Right lobe of liver (tissue), 4 donors: Measurements from ENCODE around the gene RAB30.

Experiments
- POLR2A ChIP-seq: fragments of 450-650 bp; IDR thresholded peaks from one replicate; pipeline ENCODE4 v1.6.1; 2017; ENCODE audit warnings: antibody characterized with exemption, mild to moderate bottlenecking
- TF ChIP-seq, protein P1 (sequence below), 4 donors: fragments of 200-600 bp in 3 of 4; fragments of 450-650 bp in 1 of 4; IDR thresholded peaks; one replicate each; pipeline versions ENCODE4 v1.5.1 to v1.8.0; 2016 to 2022; ENCODE audit warnings: antibody characterized with exemption in 4 of 4, mild to moderate bottlenecking in 2 of 4
- donor health status: DM: no; HTN: no; CAD: no.
- donor health status: DM: no; HTN: no; CAD: no.
- donor health status: DM: no; HTN: yes; CAD: no.

DNA sequence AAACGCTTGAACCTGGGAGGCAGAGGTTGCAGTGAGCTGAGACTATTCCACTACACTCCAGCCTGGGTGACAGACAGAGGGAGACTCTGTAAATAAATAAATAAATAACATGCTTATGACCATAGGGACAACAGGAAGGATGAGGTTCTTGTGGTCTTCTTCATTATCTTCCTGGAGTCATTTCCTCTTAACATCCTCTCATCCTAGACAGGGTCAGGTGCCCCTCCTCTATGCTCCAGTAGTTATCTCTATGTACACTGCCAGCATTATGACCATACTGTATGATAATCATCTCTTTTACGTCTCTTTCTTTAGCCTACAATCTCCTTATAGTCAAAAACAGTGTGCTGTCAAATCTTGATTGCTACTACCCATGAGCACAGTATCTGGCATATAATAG lies 17.7 kb downstream of the RAB30 start:
- TF ChIP-seq POLR2A: no peak
- TF ChIP-seq, protein P1, sequence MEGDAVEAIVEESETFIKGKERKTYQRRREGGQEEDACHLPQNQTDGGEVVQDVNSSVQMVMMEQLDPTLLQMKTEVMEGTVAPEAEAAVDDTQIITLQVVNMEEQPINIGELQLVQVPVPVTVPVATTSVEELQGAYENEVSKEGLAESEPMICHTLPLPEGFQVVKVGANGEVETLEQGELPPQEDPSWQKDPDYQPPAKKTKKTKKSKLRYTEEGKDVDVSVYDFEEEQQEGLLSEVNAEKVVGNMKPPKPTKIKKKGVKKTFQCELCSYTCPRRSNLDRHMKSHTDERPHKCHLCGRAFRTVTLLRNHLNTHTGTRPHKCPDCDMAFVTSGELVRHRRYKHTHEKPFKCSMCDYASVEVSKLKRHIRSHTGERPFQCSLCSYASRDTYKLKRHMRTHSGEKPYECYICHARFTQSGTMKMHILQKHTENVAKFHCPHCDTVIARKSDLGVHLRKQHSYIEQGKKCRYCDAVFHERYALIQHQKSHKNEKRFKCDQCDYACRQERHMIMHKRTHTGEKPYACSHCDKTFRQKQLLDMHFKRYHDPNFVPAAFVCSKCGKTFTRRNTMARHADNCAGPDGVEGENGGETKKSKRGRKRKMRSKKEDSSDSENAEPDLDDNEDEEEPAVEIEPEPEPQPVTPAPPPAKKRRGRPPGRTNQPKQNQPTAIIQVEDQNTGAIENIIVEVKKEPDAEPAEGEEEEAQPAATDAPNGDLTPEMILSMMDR (IDR thresholded peaks at IDR 0.05): no peak
